B cell (primary cell): ENCODE data around the gene HDAC11. TPM values are rescaled to one million over a fixed set of nuclear protein-coding genes. Genes with fewer than 3 reads are reported as not detected.

Experiments used
- ATAC-seq: fragments of 200-7000 bp; cut with Tn5 transposase; one replicate; pipeline ENCODE4 v1.10.0; 2021; ENCODE audit warnings: low read depth, mild to moderate bottlenecking, moderate number of reproducible peaks, moderate library complexity
- CTCF ChIA-PET: fragments of 350-600 bp; sonication (Branson Sonifier 250); formaldehyde crosslinking; loops from one replicate; lab custom pipeline; 2021; ENCODE audit warnings: antibody characterized with exemption, inconsistent platforms; lab: Charles Lee
- POLR2A ChIA-PET: fragments of 350-600 bp; sonication (Branson Sonifier 250); formaldehyde crosslinking; loops from one replicate; lab custom pipeline; 2021; ENCODE audit warnings: antibody characterized with exemption; lab: Charles Lee
- DNase-seq: peaks from one replicate; pipeline ENCODE4 v3.0.0; 2013
- H2AFZ ChIP-seq: 2 replicates; pipeline ENCODE4 v1.6.1; 2012; ENCODE audit warnings: mild to moderate bottlenecking, low read depth, low read length; ENCODE audit not compliant: insufficient read depth, poor library complexity, severe bottlenecking
- H3K27ac ChIP-seq, 2 donors: 1 replicate in 1 of 2; 2 replicates in 1 of 2; pipeline ENCODE4 v1.5.1; 2012 to 2013; ENCODE audit warnings: low read length in 2 of 2, mild to moderate bottlenecking in 2 of 2, moderate library complexity in 1 of 2
- H3K27me3 ChIP-seq, 4 experiments: fragments of 200-600 bp in 1 of 4; sonication (generic) in 1 of 4; replicated peaks in 1 of 4; 1 replicate in 2 of 4; 2 replicates in 2 of 4; pipeline versions ENCODE4 v1.6.1 to v1.7.0; 2013 to 2016; ENCODE audit warnings: low read length in 3 of 4, mild to moderate bottlenecking in 2 of 4, mixed read lengths in 1 of 4, moderate library complexity in 1 of 4; ENCODE audit not compliant: insufficient read depth in 4 of 4, control insufficient read depth in 3 of 4; ENCODE audit errors: control extremely low read depth in 1 of 4
- H3K36me3 ChIP-seq, 2 experiments: replicated peaks in 1 of 2; 1 replicate in 1 of 2; 2 replicates in 1 of 2; pipeline versions ENCODE4 v1.6.1 to v1.7.1; 2013; ENCODE audit warnings: low read length in 1 of 2; ENCODE audit not compliant: insufficient read depth in 2 of 2, control insufficient read depth in 1 of 2; ENCODE audit errors: control extremely low read depth in 1 of 2, extremely low read depth in 1 of 2
- H3K4me1 ChIP-seq, 2 donors: fragments of 200-600 bp in 1 of 2; sonication (generic) in 1 of 2; 1 replicate in 1 of 2; 2 replicates in 1 of 2; pipeline versions ENCODE4 v1.5.1 to v1.6.1; 2013 to 2017; ENCODE audit warnings: low read length in 2 of 2; ENCODE audit not compliant: control insufficient read depth in 2 of 2, insufficient read depth in 2 of 2
- H3K4me2 ChIP-seq: replicated peaks from 2 replicates; pipeline ENCODE3; 2012; ENCODE audit warnings: mild to moderate bottlenecking, low read depth, low read length; ENCODE audit not compliant: poor library complexity, severe bottlenecking
- H3K4me3 ChIP-seq, 5 experiments: fragments of 200-600 bp in 1 of 5; sonication (generic) in 1 of 5; 1 replicate in 3 of 5; 2 replicates in 2 of 5; pipeline versions ENCODE4 v1.5.1 to v1.7.0; 2011 to 2016; ENCODE audit warnings: low read length in 4 of 5, mild to moderate bottlenecking in 4 of 5, low read depth in 2 of 5, control low read depth in 1 of 5, moderate library complexity in 1 of 5; ENCODE audit not compliant: insufficient read depth in 1 of 5; ENCODE audit errors: control extremely low read depth in 1 of 5, extremely low read depth in 1 of 5
- H3K79me2 ChIP-seq: fragments of 200-600 bp; sonication (generic); one replicate; pipeline ENCODE4 v1.6.0; 2016; ENCODE audit warnings: low read length; ENCODE audit not compliant: control insufficient read depth, insufficient read depth
- H3K9ac ChIP-seq: fragments of 200-600 bp; sonication (generic); 2 replicates; pipeline ENCODE4 v1.6.1; 2017; ENCODE audit warnings: mild to moderate bottlenecking, low read length, moderate library complexity
- H3K9me3 ChIP-seq, 3 donors: one replicate each; pipeline versions ENCODE4 v1.6.1 to v1.7.1; 2013; ENCODE audit warnings: low read length in 2 of 3; ENCODE audit not compliant: control insufficient read depth in 2 of 3, insufficient read depth in 1 of 3; ENCODE audit errors: control extremely low read depth in 1 of 3
- H4K20me1 ChIP-seq: 2 replicates; pipeline ENCODE4 v1.6.0; 2012; ENCODE audit warnings: mild to moderate bottlenecking, low read length; ENCODE audit not compliant: insufficient read depth, control insufficient read depth, poor library complexity, severe bottlenecking
- H3K27ac Mint-ChIP-seq: one replicate; pipeline ENCODE4 v1.8.0; 2021; ENCODE audit warnings: mixed read lengths
- H3K27me3 Mint-ChIP-seq: one replicate; pipeline ENCODE4 v1.8.0; 2021; ENCODE audit warnings: mixed read lengths
- H3K4me1 Mint-ChIP-seq: one replicate; pipeline ENCODE4 v1.8.0; 2021; ENCODE audit warnings: mixed read lengths
- H3K4me3 Mint-ChIP-seq: one replicate; pipeline ENCODE4 v1.8.0; 2021; ENCODE audit warnings: mixed read lengths
- H3K9me3 Mint-ChIP-seq: one replicate; pipeline ENCODE4 v1.8.0; 2022; ENCODE audit warnings: mixed read lengths; ENCODE audit not compliant: insufficient read depth
- CTCF ChIP-seq: fragments of 200-600 bp; IDR thresholded peaks from one replicate; pipeline ENCODE4 v1.8.0; 2022; ENCODE audit warnings: antibody characterized with exemption, mild to moderate bottlenecking
- EZH2 ChIP-seq: IDR thresholded peaks from 2 replicates; pipeline ENCODE4 v1.6.1; 2012; ENCODE audit warnings: borderline replicate concordance, low read depth, mild to moderate bottlenecking, moderate library complexity, low read length; ENCODE audit not compliant: insufficient read depth, poor library complexity, severe bottlenecking
- WGBS: methylation state at CpG from one replicate; pipeline ENCODE4 v1.1.5; 2013; ENCODE audit warnings: missing lambda C conversion rate; ENCODE audit not compliant: insufficient coverage; 5-methylcytosine and 5-hydroxymethylcytosine counted together
- intact Hi-C: fragments of 100-400 bp; cut with micrococcal nuclease; formaldehyde crosslinking; loops from one replicate; pipeline ENCODE4 v1.10.0; 2022
- polyA plus RNA-seq: library from polyadenylated mRNA; depleted of rRNA; stranded (reverse); fragments of >200 nt; gene quantifications from 2 replicates; pipeline ENCODE4 v1.2.3, GENCODE V29; 2012
- total RNA-seq, 2 donors: library from RNA; stranded (reverse); fragments of 120-200 nt in 1 of 2; gene quantifications; 1 replicate in 1 of 2; 2 replicates in 1 of 2; pipeline versions ENCODE4 v1.2.3 to v1.2.4, GENCODE V29; 2013 to 2022

Gene HDAC11
- total and polyA plus RNA-seq, 2 donors (not counting 1 experiment from before 2014, with no cell fraction given): 0.76 to 5.5 TPM

DNA sequence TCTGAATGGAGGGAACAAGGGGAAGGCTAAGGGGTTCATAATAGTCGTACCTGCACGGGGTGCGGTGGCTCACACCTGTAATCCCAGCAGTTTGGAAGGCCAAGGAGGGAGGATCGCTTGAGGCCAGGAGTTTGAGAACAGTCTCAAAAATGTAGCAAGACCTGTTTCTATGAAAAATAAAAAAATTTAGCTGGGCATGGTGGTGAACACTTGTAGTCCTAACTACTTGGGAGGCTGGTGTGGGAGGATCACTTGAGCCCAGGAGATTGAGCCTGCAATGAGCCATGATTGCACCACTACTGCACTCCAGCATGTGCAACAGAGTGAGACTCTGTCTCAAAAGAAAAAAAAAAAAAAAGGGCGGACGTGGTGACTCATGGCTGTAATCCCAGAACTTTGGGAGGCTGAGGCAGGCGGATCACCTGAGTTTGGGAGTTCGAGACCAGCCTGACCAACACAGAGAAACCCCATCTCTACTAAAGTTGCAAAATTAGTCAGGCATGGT lies 17.9 kb upstream of the HDAC11 start:
- TF ChIP-seq EZH2 (no peak), CTCF (no peak)
- peaks cover 3% of the 10 kb centered on the region for H3K4me1 Mint-ChIP-seq
- Histone ChIP-seq H3K9ac (no peak overlapping the region), H3K27me3 (peaks cover 0 to 12% (median 2%) of the 10 kb centered on the region in 4 experiments), H3K4me3 (no peak overlapping the region), H3K9me3 (peaks cover 0 to 4% (median 0%) of the 10 kb centered on the region in 3 donors), H3K4me1 (no peaks in the 10 kb centered on the region), H3K79me2 (no peaks in the 10 kb centered on the region), H3K27ac (no peak overlapping the region), H2AFZ (no peak overlapping the region), H3K36me3 (no peaks in the 10 kb centered on the region), H3K4me2 (no peak overlapping the region), H4K20me1 (no peaks in the 10 kb centered on the region)
- DNase-seq (no peak), ATAC-seq (no peak)
- no peak overlapping the region for H3K27ac Mint-ChIP-seq
- intact Hi-C loops: no loop called here
- H3K27me3 Mint-ChIP-seq: peaks cover 21% of the 10 kb centered on the region
- ChIA-PET CTCF (interaction anchor here (0.6 to 4.0 kb wide), 13 partner anchors 9 to 451 kb away, joined by 3 to 38 read pairs (median 4); no protein-coding TSS in a partner anchor), POLR2A (no interaction called here)
- H3K4me3 Mint-ChIP-seq: no peak overlapping the region
- no peaks in the 10 kb centered on the region for H3K9me3 Mint-ChIP-seq
- 97% methylated on average over 8 of the region's 8 CpGs for WGBS

DNA sequence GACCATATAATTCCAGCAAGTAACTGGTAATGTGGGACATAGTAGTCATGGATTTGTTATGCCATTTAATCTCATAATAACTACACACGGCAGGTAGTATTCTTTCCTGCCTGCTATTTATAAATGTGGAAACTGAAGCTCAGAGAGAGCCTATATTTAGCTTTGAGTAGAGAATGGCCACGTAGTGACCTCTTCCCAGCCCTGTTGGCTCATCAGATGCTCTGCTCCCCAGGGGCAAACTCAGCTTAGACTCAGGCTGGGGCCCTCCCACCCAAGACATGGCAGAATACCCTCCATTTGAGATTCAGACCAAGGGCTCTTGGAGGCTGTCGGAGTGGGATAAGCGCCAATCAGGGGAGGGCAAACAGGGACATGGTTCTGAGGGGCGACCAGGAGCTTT lies 17.3 kb upstream of the HDAC11 start:
- Mint-ChIP-seq H3K27me3 (peaks cover 25% of the 10 kb centered on the region), H3K27ac (no peak overlapping the region), H3K4me1 (peaks cover 3% of the 10 kb centered on the region), H3K9me3 (no peaks in the 10 kb centered on the region), H3K4me3 (no peak overlapping the region)
- Histone ChIP-seq H3K27ac (no peak overlapping the region), H3K36me3 (no peaks in the 10 kb centered on the region), H3K4me3 (no peak overlapping the region), H3K9me3 (peaks cover 0 to 4% (median 0%) of the 10 kb centered on the region in 3 donors), H3K4me1 (no peaks in the 10 kb centered on the region), H3K4me2 (no peak overlapping the region), H3K79me2 (no peaks in the 10 kb centered on the region), H4K20me1 (no peaks in the 10 kb centered on the region), H3K9ac (no peak overlapping the region), H3K27me3 (peaks cover 0 to 12% (median 2%) of the 10 kb centered on the region in 4 experiments), H2AFZ (no peak overlapping the region)
- CTCF ChIA-PET: interaction anchor here (0.6 to 4.0 kb wide), 8 partner anchors 10 to 451 kb away, joined by 3 to 38 read pairs (median 4); no protein-coding TSS in a partner anchor
- POLR2A ChIA-PET: no interaction called here
- TF ChIP-seq EZH2 (no peak), CTCF (no peak)
- WGBS: 77% methylated on average over 4 of the region's 5 CpGs
- DNase-seq: no peak
- no peak for ATAC-seq
- intact Hi-C loops: no loop called here
